ENCODE results near the gene CEP72.

The CEP72 gene

DNA sequence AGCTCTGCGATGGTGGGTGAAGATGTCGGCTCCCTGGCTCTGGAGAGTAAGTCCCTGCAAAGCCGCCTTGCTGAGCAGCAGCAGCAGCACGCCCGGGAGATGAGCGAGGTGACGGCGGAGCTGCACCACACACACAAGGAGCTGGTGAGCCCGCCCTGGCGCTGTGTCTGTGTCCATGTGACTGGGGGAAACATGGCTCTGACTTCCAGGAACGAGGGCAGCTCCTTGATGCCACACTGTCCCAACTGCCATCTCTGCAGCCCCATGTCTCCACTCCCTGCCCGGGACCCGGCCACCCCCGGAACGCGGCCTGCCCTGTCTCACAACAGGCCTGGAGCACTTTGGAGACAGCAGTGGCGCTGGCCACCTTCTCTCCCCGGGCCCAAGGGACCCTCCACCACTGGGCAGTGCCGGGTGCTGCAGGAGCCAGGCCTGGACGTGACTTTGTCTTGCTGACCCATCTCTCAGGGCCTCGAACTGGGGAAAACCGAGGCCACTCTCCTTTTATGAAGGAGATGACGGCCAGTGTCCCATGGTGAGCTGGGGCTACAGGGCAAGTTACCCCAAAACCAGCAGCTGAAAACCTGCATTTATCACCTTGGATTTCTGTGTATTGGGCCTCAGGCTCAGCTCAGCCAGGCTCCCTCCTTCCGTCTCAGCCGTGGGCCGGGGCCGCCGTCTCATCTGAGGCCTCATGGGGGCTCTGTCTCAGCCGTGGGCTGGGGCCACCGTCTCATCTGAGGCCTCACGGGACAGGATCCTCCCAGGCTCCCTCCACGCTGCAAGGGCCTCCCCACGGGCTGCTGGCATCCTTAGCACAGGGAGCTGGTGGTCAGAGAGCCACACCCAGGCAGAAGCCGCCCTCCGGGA lies 28.6 kb downstream of the CEP72 start:
- DNase-seq, result no peak

DNA sequence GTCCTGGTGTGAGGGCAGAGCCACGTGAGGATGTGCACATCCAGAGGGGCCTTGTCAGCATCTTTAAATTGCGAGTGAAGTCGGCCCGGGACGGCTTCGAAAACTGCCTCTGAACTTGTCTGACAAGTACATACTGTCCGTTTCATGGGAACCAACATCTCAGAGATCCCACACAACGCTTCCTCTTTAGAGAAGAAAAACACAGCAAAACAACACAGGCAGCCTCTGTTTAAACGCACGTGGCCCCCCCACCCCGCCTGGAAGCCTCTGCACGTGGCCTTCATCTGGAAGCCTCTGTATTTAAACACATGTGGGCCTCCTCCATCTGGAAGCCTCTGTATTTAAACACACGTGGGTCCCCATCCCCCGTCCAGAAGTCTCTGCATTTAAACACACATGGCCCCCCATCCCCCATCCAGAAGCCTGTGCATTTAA lies 29.2 kb downstream of the CEP72 start:
- DNase-seq, result no peak

- no peak for DNase-seq
Observed at GRCh38 chr5:642481-642880, 30.3 kb downstream of the CEP72 start.

- no peak for DNase-seq
Observed at GRCh38 chr5:643351-643801, 31.2 kb downstream of the CEP72 start.

DNA sequence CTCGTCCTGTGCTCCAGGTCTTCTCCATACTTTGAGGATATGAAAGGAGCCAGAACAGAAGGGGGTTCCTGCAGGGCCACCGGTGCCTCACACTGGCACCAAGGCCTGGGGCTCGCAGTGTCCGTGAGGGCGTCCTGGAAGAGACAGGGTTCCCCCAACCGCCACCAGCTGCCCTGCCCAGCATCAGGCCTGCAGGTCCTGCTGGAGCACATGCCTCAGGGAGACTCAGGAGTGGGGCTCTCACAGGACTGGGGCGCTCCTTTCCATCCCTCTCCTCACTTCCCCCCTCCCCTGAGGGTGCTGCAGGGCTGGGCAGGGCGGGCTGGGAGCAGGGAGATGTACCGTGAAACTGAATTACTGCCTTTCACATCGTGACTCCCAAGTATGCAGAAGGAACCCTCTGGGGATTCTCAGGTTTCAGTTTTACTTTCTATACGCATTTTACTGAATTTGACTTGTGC lies 31.7 kb downstream of the CEP72 start:
- DNase-seq, result no peak

DNA sequence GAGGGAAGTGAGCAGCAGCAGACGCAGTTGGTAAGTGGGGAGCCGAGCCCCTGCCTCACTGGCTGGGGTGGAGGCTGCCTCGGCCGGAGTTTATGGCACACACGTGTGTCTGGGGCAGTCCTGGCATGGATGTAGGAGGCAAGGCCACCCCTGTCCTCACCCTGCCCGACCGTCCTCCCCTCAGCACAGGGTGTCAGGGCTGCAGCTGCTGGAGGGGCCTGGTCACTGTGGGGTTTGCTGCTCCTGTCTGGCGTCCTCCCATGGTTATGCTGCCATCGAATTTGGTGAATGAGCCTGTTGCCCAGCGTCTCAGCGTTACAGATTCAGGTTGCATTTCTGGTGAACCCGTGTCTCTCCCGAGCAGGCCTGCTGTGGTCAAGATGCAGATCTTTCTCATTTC lies 32.4 kb downstream of the CEP72 start:
- DNase-seq, result no peak

- no peak for DNase-seq
Observed at GRCh38 chr5:644971-645370, 32.8 kb downstream of the CEP72 start.

GRCh38 chr5:645421-645820 lies 33.3 kb downstream of the CEP72 start:
- no peak for DNase-seq

DNA sequence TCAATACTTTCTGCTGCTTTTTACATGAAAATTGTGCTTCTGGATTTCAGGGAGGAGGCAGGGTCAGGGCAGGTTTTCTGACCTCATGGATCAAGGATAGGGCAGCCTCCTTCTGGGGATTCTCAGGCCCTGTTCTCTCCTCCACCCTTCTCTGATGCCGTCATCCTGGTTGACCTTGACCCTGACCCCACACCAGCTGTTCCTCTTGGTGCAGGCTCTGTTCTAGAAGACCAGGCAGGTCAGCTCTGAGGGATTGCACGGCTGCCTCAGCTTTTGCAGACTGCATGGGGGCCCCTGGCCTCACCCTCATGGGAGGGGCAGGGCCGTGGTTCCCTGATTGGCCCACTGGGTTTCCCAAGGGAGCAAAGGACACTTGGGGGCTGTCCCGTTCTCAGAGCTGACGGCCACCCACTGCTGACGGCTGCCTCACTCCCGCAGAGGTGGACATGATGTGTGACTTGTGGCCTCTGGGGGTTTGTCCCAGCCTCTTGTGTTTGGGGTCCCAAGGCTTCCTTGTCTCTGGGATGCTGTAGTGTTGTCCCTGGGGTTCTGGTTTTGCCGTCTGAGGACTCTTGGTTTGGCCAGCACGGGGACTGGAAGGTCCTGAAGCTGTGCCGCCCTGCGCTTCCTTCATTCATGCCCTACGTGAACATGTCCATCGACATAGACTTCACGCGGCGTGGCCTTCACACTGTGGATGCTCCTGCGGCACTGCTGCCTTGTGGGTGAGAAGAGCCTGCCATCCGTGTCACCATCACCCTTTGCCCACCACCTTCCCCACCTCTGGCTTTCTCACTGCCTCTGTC lies 34.5 kb downstream of the CEP72 start:
- DNase-seq, result no peak

DNA sequence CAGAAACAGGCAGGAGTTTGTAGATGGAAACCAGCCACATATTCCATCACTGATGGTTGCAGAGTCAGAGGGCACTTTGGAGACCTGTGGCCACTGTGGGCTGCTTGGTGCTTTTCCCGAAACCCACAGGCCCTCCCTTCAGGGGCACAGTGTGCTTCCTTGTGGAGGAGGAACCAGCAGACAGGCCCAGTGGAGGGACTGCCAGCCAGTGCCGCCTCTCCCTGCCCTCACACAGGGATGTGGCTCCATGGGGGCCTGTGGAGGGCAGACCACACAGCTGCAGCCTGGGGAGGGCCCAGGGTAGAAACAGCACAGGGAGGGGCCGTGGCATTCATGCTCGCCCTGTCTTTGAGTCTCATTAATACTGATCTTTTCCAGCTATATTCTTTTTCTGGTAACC lies 35.2 kb downstream of the CEP72 start:
- DNase-seq, result no peak

DNA sequence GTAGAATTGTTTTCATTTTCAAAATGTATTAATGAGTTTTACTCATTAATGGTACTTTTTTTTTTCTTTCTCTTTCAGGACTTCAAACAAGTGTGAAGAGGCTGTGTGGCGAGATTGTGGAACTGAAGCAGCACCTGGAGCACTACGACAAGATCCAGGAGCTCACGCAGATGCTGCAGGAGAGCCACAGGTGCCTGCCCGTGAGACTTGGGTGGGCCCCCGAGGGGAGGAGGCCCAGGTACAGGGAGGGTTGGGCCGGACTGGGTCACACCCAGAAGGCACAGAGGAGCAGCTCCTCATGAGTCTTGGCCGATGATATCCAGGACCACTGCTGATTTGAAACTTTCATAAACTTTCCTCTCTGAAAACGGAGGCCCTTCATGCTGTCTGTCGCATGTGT lies 35.6 kb downstream of the CEP72 start:
- no peak for DNase-seq

DNA sequence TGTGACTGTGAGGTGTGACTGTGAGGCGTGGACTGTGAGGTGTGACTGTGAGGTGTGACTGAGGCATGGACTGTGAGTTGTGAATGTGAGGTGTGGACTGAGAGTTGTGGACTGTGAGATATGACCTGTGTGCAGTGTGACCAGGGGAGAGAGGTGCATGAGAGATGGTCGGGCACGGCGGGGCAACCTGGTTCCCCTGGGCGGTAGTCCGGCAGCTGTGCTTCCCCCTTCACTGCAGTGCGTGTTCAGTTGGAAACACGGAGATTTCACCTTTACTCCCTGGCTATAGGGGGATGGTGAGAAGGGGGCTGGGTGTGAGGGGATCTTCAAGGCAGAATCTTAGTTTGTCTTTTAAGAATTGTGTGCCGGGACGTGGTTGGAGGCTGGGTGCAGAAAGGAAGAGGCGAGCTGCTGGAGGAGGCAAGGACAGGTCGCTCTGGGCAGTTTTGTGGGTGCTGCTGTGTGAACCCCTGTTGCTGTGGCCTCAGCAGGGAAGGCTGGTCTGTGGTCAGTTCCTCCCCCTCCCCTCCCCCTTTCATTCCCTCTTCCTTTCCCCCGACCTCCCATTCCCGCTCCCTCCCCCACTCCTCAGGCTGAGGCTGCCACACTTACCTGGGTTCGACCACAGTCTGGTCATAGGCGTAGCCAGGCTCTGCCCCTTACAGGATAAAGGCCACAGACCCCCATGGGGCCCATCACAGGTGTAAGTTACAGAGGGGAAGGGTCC lies 39.3 kb downstream of the CEP72 start:
- no peak for DNase-seq

DNA sequence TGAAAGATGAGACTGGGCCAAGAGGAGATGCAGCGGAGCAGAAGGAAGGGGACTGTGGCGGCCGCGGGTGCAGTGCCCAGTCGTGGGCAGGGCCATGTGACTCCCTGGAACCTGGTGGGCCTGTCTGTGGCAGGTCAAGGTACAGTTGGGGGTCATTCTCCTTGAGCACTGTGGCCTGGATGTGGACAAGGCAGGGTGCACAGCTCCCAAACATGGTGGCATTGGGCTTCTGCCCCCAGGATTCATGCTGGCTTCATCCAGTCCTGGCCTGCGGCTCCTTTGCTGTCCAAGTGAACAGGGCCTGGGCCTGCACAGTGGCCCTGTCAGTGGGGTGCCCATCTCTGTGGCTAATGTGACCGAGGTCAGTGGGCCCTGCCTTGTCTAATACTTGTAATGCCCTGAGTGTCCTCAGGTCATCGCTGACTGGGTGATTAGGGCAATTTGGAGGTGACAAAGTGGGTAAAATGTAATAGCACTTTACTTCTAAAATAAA lies 39.9 kb downstream of the CEP72 start:
- no peak for DNase-seq

- DNase-seq, result no peak
Observed at GRCh38 chr5:652773-653350, 40.7 kb downstream of the CEP72 start.

DNA sequence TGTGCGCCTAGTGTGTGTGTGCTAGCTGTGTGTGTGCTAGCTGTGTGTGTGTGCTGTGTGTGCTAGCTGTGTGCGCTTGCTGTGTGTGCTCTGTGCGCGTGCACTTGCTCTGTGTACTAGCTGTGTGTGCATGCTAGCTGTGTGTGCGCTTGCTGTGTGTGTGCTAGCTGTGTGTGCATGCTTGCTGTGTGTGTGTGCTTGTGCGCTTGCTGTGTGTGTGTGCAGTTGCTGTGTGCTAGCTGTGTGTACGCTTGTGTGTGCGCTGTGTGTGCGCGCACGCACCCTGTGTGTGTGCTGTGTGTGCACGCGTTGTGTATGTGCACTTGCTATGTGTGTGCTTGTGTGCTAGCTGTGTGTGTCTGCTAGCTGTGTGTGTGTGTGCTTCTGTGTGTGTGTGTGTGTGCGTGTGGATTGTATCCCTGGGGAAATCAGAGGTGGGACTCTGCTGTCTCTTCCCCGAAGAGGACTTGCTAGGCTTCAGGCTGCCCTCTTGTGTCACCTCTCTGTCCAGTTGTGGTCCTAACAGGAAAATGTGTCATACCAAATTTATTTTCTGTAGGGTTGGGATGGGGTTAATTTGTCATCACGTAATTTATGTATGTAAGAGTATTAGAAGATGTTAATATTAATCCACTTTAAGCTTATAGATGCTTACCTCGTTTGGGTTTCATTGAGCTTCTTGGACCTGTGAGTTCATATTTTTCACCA lies 42.1 kb downstream of the CEP72 start:
- DNase-seq, result no peak

DNA sequence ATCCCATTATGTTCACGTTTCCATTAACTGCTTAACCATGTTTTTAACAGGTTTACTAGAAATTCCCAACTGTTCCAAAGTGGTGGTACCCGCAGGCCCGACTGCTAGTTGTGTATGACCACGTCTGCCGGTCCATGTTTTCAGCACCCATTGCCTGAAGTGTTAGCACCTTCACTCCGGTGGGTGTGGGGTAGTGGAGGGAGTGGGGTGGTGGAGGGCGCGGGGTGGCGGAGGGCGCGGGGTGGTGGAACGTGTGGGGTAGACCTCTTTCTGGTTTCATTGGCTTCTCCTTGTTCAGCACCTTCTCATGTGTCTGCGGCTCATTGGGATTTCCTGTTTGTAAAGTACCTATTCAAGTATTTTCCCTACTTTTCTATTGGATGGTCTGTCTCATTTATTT lies 43.3 kb downstream of the CEP72 start:
- DNase-seq, result no peak

GRCh38 chr5:657570-657969 lies 45.4 kb downstream of the CEP72 start:
- peak; percentile 89 for DNase-seq

- peak; percentile 28 for DNase-seq
Observed at GRCh38 chr5:658103-658502, 46.0 kb downstream of the CEP72 start.

- no peak for DNase-seq
Observed at GRCh38 chr5:659496-660263, 47.5 kb downstream of the CEP72 start.

DNA sequence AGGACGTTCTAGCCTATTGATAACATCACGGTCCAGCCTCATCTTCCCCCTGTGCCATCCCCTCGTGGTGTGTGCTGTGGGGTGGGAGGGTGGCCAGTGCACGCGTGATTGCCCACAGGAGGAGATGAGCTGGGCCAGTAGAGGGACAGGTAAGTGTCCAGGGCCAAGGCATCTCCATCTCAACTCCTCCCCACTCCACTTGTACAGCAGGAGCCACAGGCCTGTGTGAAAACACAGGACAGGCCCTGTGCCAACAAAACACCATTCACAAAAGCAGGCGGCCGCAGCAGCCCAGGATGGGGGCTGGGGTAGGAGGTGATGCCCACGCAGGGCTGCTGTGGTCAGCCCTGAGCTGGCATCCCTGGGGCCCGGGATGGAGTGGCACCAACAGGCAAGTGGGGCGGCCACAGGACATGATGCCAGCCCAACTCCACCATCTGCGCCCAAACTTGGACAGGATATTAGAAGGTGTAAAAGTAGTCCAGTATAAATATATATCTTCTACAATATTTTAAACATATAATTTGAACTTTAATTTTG lies 48.4 kb downstream of the CEP72 start:
- DNase-seq, result no peak

Data from EL (cell line).